ENCODE measurements around the gene CORO2B.

GRCh38 chr15:68581725-68582124 lies 2.9 kb downstream of the CORO2B start:
- TF ChIP-seq POLR2A (IDR thresholded peaks at IDR 0.05) (no peak), CTCF (IDR thresholded peaks at IDR 0.05) (no peak), POLR2AphosphoS5 (IDR thresholded peaks at IDR 0.05) (no peak), EP300 (IDR thresholded peaks at IDR 0.05) (no peak)
